ENCODE data around the gene C2orf80.

The C2orf80 gene

GRCh38 chr2:208192611-208193236 lies 2.9 kb upstream of the C2orf80 start:
- no peak overlapping the region for H3K4me3 ChIP-seq (ENCODE audit: low read depth, low read length)
- no peak for DNase-seq (ENCODE audit: low read depth)
- no peak for TF ChIP-seq CTCF (IDR thresholded peaks at IDR 0.05; ENCODE audit: low read depth, low read length, missing control alignments)
- in situ Hi-C loops (cut with HindIII; ENCODE audit: low sequenced_read_pairs): no loop called here

GRCh38 chr2:208189069-208189809 lies 591 bp downstream of the C2orf80 start:
- no peak for TF ChIP-seq CTCF (IDR thresholded peaks at IDR 0.05; ENCODE audit: low read depth, low read length, missing control alignments)
- no peak for DNase-seq (ENCODE audit: low read depth)
- in situ Hi-C loops (cut with HindIII; ENCODE audit: low sequenced_read_pairs): no loop called here
- H3K4me3 ChIP-seq (ENCODE audit: low read depth, low read length): no peak overlapping the region

- in situ Hi-C loops (cut with HindIII; ENCODE audit: low sequenced_read_pairs): no loop called here
- no peak for DNase-seq (ENCODE audit: low read depth)
- no peak overlapping the region for H3K4me3 ChIP-seq (ENCODE audit: low read depth, low read length)
- no peak for TF ChIP-seq CTCF (IDR thresholded peaks at IDR 0.05; ENCODE audit: low read depth, low read length, missing control alignments)
Observed at GRCh38 chr2:208186893-208187292, 2.9 kb downstream of the C2orf80 start.

- no peak for DNase-seq (ENCODE audit: low read depth)
- H3K4me3 ChIP-seq (ENCODE audit: low read depth, low read length): no peak overlapping the region
- in situ Hi-C loops (cut with HindIII; ENCODE audit: low sequenced_read_pairs): no loop called here
- TF ChIP-seq CTCF (IDR thresholded peaks at IDR 0.05; ENCODE audit: low read depth, low read length, missing control alignments): no peak
Observed at GRCh38 chr2:208186465-208186864, 3.4 kb downstream of the C2orf80 start.

GRCh38 chr2:208183972-208184705 lies 5.7 kb downstream of the C2orf80 start:
- in situ Hi-C loops (cut with HindIII; ENCODE audit: low sequenced_read_pairs): no loop called here
- TF ChIP-seq CTCF (IDR thresholded peaks at IDR 0.05; ENCODE audit: low read depth, low read length, missing control alignments): no peak
- H3K4me3 ChIP-seq (ENCODE audit: low read depth, low read length): no peak overlapping the region
- DNase-seq (ENCODE audit: low read depth): no peak

- no peak overlapping the region for H3K4me3 ChIP-seq (ENCODE audit: low read depth, low read length)
- in situ Hi-C loops (cut with HindIII; ENCODE audit: low sequenced_read_pairs): no loop called here
- DNase-seq (ENCODE audit: low read depth): no peak
- no peak for TF ChIP-seq CTCF (IDR thresholded peaks at IDR 0.05; ENCODE audit: low read depth, low read length, missing control alignments)
Observed at GRCh38 chr2:208183526-208183925, 6.3 kb downstream of the C2orf80 start.

All from astrocyte of the cerebellum (primary cell).